ENCODE data around the gene LRRC41.

DNA sequence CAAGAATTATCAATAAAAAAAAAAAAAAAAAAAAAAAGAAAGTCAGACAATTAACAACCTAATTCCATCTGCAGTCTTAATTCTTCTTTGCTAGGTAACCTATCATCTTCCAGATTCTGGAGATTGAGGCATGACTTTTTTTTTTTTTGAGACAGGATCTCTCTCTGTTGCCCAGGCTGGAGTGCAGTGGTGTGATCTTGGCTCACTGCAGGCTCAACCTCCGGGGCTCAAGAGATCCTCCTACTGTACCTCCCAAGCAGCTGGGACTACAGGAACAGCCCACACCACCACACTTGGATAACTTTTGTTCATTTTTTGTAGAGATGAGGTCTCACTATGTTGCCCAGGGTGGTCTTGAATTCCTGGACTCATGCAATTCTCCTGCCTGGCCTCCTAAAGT, 60.5 kb downstream of the LRRC41 start:
- TF ChIP-seq, protein P1, sequence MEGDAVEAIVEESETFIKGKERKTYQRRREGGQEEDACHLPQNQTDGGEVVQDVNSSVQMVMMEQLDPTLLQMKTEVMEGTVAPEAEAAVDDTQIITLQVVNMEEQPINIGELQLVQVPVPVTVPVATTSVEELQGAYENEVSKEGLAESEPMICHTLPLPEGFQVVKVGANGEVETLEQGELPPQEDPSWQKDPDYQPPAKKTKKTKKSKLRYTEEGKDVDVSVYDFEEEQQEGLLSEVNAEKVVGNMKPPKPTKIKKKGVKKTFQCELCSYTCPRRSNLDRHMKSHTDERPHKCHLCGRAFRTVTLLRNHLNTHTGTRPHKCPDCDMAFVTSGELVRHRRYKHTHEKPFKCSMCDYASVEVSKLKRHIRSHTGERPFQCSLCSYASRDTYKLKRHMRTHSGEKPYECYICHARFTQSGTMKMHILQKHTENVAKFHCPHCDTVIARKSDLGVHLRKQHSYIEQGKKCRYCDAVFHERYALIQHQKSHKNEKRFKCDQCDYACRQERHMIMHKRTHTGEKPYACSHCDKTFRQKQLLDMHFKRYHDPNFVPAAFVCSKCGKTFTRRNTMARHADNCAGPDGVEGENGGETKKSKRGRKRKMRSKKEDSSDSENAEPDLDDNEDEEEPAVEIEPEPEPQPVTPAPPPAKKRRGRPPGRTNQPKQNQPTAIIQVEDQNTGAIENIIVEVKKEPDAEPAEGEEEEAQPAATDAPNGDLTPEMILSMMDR (IDR thresholded peaks at IDR 0.05; ENCODE audit: poor library complexity, severe bottlenecking), result no peak
- TF ChIP-seq SMC3 (conservative IDR thresholded peaks at IDR 0.05; ENCODE audit: poor library complexity) (no peak), EZH2 (IDR thresholded peaks at IDR 0.05; ENCODE audit: borderline replicate concordance, insufficient read depth, low read length, poor library complexity, severe bottlenecking) (no peak), RAD21 (conservative IDR thresholded peaks at IDR 0.05) (no peak), EP300 (conservative IDR thresholded peaks at IDR 0.05; ENCODE audit: poor library complexity, severe bottlenecking) (no peak), MXI1 (conservative IDR thresholded peaks at IDR 0.05; ENCODE audit: poor library complexity, severe bottlenecking) (no peak)

Measured in neural cell (in vitro differentiated cells).